ENCODE results near the gene SIL1.

SIL1 gene

DNA sequence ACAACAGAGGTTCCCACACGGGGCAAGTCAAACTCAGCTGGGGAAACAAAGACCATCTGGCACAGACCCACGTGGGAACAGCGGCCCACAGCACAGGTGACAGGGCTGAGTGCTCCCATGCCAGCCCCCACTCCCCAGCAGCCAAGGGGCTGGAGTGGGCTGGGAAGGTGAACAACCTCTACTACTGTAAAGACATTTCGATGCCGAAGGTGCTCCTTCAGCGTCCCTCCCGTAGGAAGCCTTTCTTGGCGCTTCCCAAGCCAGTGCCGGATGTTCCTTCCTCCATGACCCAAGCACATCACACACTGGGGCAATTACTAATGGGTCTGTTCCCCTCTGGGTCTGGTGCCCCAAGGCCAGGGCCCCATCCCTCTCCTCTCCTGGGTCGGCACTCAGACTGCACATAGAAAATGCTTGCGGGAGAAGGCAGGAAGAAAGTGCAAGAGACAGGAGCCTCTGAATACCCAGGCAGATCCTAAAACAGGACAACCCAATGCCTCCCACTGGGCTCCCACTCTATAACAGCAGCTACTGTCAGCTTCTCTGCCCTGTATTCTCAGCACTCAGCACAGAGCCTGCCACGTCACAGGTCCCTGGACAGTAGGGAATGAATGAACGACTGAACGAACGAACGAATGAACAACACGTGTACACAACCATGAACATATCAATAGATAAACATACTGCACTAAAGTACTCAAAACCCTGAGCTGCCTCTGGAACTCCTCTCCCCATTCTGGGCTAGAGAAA is 246.0 kb downstream of the SIL1 start:
- DNase-seq = no peak

DNA sequence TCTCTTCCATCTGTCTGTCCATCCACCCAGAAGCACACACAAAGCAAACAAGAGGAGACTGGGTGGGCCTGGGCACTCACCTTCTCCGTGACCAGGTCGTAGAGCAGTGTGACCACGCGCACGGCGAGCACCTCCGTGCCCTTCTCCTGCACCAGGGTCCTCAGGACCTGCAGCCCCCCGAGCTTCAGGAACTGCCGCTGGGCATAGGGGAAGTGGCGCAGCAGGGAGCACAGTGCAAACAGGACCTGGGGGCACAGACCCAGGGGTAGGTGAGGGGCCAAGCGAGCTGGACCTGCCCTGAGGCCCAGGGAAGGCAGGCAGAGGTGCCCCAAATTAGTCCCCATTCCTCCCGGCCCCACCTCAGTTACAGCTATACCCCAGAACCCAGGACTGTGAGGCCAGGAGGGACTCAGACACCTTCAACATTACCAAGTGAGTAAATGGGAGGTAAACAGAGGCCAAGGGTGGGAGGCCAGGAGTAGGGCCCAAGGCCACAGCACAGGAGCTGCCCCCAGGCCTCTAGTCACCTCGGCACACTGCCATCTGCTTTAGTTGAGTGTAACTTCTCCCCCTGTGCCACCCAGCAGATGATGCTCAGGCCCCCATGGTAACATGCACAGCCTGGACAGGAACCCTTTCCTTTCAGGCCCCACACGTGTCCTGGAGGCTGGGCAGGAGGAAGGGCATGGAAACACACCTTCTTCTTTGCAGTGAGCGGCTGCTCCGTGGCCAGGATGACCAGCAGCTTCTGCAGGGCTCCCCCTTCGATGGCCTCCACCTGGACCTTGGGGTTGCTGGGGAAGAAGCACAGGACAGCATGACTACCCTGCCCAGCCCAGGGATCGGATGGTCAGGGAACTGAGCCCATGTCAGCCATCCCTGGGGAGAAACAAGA is 246.8 kb downstream of the SIL1 start:
- DNase-seq = no peak

- DNase-seq = no peak
Observed at GRCh38 chr5:138950421-138951031, 247.6 kb downstream of the SIL1 start.

DNA sequence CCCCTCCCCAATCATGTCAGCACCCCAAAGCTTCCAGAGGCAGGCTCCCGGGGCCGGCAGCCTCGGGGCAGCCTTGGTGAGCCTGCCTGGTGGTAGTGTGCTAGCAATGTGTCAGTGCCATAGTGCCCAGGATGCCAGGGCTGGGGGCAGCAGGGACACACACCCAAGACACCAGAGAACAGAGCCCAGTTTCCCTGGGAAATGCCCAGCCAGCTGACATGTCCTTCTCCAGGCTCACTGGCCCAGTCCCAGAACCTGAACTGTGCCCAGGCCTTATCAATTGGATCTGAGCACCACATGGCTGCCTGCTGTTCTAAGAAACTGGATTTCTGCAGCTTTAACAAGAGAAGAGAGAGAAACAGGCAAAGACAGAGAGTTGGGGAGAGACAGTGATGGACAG is 248.2 kb downstream of the SIL1 start:
- no peak for DNase-seq

DNA sequence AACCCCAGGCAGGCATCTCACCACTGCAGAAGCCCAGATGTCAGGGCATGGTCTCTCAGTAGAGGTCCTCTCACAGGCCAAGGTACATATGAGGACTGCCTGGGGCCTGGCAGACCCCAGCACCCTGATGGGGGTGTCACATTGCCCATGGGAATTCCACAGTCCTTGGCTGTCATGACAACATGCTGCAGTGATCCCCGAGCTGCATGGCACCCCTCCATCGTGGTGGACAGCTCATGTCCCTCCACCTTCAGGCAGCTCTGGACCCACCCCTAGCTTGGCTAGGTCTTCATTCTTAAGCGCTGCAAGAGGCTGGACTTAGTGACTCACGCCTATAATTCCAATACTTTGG is 249.0 kb downstream of the SIL1 start:
- no peak for DNase-seq

GRCh38 chr5:138948471-138949222 is 249.5 kb downstream of the SIL1 start:
- DNase-seq = no peak

- DNase-seq = no peak
Observed at GRCh38 chr5:138947780-138948179, 250.4 kb downstream of the SIL1 start.

- no peak for DNase-seq
Observed at GRCh38 chr5:138946831-138947560, 251.2 kb downstream of the SIL1 start.

DNA sequence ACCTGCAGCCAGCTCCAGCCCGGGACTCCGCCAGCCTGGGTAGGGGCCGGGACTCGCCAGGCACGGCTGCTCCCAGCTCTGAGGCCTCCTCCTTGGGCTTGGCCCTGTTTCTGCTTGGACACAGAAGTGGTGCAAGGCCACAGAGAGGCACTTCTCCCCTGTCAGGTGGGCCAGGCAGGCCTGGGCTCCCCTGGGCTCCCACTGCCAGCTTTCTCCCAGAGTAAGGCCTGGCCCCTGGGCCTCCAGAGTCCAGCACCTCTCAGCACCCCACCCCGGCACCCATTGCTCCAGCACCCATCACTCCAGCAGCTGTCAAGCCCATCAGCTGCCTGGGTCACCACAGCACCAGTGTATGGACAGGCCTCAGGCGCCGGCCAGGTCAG is 251.9 kb downstream of the SIL1 start:
- no peak for DNase-seq

DNA sequence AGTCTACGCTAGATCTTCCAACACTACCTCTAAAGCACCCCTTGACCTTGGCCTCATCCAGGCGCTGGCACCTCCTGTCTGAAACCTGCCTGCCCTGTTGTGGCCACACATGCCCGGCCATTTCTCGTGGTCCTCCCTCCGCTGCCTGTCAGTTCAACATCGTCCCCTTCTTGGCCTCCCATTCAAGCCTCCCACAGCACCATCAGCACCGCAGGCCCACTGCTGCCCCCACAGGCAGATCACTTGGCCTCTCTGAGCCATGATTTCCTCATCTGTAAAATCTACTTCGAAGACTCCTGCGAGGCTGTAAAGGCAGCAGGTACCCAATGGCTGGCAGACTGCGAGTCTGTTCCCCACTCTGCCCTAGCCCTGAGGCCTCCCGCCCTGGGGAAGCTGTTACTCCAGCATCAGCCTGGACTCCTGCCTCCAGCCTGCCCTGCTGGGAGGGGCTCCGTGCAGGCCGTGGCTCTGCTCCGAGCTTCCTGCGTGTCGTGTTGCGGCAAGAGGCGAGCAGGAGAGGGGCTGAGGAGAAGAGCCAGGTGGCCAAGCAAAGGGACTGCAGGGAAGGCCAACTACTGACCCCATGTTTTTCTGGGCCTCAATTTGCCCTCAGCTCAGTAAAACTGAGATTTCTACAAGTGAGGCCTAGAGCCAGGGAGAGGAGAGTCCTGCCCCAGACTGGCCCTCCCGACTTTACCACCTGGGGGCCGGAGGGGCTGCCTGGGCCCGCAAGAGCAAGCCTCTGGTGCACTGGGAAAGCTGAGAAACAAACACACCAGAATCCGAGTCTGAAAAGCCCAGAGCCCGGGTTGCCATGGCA is 252.5 kb downstream of the SIL1 start:
- DNase-seq = no peak

DNA sequence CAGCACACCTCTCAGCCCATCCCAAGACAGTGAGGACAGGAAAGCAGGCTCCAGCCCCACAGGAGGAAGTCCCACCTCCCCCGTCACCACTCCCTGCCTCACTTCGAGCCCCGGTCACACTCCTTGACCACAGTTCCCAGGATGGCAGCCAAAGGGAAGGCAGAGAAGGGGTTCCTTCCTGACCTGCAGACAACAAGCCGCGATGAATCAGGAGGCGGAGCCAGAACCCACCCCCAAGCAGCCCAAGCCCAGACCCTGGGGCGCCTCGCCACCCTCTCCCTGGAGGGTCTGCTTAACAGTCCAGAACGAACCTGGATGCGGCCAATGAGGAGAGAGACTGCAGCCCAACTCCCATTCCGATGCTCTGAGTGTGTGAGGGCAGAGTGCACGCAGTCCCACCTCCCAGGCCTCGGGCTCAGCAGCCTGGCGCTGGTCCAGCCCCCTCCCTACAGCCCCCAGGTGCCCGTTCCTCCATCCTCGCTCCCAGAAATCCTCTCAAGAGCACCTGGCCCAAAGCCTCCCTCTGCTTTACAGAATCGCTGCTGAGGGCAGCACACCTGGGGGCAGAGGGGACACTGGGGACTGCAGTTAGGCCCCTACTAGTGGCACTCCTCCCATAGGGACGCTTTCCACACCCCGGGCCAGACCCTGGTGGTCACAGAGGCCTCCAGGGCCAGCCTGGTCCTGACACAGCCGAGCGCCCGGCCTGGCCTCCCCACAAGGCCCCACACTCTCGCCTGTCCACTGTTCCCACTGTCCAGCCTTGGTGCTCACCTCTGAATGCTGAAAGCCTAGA is 253.4 kb downstream of the SIL1 start:
- no peak for DNase-seq

DNA sequence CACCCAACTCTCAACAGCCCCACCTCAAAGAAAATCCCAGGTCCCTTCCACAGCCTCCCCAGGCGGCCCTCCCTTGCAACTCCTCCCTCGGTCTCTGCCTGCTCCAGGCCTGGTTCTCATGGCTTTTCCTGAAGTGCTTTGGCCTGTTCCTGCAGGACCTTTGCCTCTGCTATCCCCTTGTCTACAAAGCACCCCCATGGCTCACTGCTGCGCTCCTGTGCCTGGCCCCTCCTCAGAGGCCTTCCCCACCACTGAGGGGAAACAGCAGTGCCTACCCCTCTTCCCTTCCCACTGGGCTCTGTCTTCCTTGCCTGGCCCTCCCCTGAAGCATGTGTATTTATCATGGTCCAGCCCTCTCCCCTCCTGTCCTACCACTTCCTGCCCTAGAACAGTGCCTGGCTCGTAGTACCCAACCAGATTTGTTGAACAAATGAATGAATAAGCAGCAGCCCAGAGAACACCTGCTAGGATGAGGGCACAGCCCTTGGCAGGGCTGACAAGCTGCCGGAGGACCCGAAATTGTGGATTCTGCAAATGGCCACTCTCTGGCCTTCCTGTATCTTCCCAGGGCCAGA is 254.5 kb downstream of the SIL1 start:
- no peak for DNase-seq

GRCh38 chr5:138942861-138943260 is 255.3 kb downstream of the SIL1 start:
- DNase-seq = no peak

DNA sequence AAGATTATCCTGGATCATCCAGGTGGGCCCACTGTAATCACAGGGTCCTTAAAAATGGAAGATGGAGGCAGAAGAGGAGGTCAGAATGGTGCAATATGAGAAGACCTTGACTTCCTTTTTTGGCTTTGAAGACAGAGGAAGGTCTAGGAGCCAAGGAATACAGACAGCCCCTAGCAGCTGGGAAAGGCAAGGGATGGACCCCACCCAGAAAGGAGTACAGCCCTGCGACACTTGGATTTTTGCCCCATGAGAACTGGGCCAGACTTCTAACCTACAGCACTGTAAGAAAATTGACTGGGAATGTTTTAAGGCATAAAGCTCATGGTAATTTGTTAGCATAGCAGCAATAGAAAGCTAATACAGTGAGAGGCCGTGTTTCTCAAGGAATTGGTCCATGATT is 256.1 kb downstream of the SIL1 start:
- DNase-seq = no peak

GRCh38 chr5:138938526-138938925 is 259.6 kb downstream of the SIL1 start:
- DNase-seq = no peak

- no peak for DNase-seq
Observed at GRCh38 chr5:138937392-138938387, 260.5 kb downstream of the SIL1 start.

DNA sequence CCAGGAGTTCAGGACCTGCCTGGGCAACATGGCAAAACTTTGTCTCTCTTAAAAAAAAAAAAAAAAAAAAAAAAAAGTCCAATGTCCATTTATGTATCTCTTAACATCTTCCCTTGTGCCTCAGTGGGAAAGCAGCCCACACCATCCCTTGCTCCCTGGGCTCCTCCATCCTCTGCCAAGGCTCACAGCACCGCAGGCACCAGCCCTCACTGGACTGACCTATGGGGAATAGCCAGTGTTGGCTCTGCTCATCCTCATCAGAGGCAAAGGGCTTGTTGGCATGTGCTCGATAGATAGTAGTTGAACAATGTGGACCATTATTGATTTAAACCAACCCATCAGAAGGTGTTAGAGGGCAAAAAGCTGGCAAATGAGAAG is 261.2 kb downstream of the SIL1 start:
- no peak for DNase-seq

- no peak for DNase-seq
Observed at GRCh38 chr5:138936225-138936967, 261.8 kb downstream of the SIL1 start.

Measured in NK-92 treated with Interleukin-12 subunit alpha and Interleukin-12 subunit beta, amount 100 ng/mL, for 24 hours (cell line).